Neuron (in vitro differentiated cells): Measurements from ENCODE around the gene ZSCAN5C.
"Not testable (repeated sequence)": the region's sequence is repeated elsewhere in the genome, so short reads cannot be mapped to it uniquely, and the experiment has no call there.

Experiments
- H2AFZ ChIP-seq: one replicate; pipeline ENCODE4 v1.6.1; 2013; ENCODE audit warnings: low read depth, mild to moderate bottlenecking, inconsistent platforms, low read length, moderate library complexity
- H3K27me3 ChIP-seq: one replicate; pipeline ENCODE4 v1.6.1; 2013; ENCODE audit warnings: low read length; ENCODE audit not compliant: insufficient read depth
- H3K36me3 ChIP-seq: one replicate; pipeline ENCODE4 v1.6.1; 2013; ENCODE audit warnings: low read length; ENCODE audit not compliant: insufficient read depth
- H3K4me1 ChIP-seq: one replicate; pipeline ENCODE4 v1.6.1; 2013; ENCODE audit warnings: low read length; ENCODE audit not compliant: insufficient read depth
- H3K4me3 ChIP-seq: 2 replicates; pipeline ENCODE4 v1.5.1; 2013; ENCODE audit warnings: mild to moderate bottlenecking, low read length, moderate library complexity
- H3K9me3 ChIP-seq: one replicate; pipeline ENCODE4 v1.6.1; 2013; ENCODE audit warnings: low read length

Gene ZSCAN5C

DNA sequence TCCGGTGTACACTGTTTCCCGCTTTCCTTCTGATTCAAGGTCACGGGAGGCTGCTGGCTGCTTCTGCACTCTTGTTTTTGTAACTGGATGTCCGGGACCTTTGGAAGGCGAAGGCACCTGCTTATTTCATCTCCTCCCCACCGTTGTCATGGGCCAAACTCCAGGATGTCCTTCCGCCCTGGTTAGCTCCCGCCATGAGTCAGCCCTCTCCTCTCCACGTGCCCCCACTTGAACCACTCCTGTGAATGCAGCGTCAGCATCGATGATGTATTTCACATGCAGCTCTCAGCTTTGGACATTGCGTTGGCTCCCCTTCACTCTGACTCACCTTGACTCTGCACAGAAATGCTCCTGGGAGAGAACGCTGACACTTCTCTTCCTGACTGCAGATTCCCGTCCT, 31.8 kb upstream of the ZSCAN5C start:
- H3K9me3 ChIP-seq = no peaks in the 10 kb centered on the region

DNA sequence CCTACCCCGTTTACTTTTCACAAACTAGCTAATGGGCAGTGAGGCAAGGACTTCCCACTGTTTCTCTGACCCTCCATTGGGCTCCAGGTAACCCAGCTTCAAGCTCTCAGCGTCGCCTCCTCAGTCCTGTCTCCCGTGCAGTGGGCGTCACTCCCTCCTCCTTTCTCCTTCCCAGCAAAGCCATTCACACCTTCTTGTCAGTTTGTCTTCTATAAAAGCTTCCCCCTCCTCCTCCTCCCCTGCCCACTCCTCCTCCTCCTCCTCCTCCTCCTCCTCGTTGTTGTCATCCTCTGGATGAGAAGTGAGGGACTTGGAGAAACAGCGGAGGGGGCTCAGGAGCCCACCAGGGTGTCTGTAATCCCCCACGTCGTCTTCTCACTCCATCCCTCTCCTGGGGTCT, 28.0 kb upstream of the ZSCAN5C start:
- no peaks in the 10 kb centered on the region for H3K36me3 ChIP-seq
- no peaks in the 10 kb centered on the region for H3K27me3 ChIP-seq
- H3K4me3 ChIP-seq = no peak overlapping the region
- H3K4me1 ChIP-seq = peaks cover 8% of the 10 kb centered on the region
- H2AFZ ChIP-seq = no peak overlapping the region
- H3K9me3 ChIP-seq = no peaks in the 10 kb centered on the region

More for the DNA sequence above, 31.8 kb upstream of the ZSCAN5C start:
- H2AFZ ChIP-seq = no peak overlapping the region
- no peaks in the 10 kb centered on the region for H3K36me3 ChIP-seq
- H3K4me3 ChIP-seq = no peak overlapping the region
- H3K27me3 ChIP-seq = no peaks in the 10 kb centered on the region
- H3K4me1 ChIP-seq = peaks cover 3% of the 10 kb centered on the region

DNA sequence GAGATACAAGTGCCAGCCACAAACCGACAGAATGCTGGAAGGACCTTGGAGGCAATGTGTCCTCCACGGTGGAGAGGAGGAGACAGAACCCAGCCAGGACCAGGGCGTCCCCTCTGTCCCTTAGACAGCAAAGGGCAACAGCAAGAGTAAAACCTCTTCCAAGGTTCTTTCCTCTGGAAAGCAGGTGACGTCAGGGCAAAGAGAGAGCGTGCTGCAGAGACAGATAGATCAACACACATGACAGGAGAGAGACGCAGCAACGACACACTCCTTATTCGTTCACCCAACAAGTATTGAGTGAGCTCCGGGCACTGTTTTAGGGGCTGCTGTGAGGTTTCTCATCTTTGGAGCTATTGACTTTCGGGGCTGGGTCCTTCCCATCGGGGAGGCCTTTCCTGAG, 27.5 kb upstream of the ZSCAN5C start:
- Histone ChIP-seq H3K9me3 (no peaks in the 10 kb centered on the region), H3K27me3 (no peaks in the 10 kb centered on the region), H3K36me3 (no peaks in the 10 kb centered on the region), H2AFZ (no peak overlapping the region), H3K4me1 (peaks cover 8% of the 10 kb centered on the region), H3K4me3 (no peak overlapping the region)

DNA sequence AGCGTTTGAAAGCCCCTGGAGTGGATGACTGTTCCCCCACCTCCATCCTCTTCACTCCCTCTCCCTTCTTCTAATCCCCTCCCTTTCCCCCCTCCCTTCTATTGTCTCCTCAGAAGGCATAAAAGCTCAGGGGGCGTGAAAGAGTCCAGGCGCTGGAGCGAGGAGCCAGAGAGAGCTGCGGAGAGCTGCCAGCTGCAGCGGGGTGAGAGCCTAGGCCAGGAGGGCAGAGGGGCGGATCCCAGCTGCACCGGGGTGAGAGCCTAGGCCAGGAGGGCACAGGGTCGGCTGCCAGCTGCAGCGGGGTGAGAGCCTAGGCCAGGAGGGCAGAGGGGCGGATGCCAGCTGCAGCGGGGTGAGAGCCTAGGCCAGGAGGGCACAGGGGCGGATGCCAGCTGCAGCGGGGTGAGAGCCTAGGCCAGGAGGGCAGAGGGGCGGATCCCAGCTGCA, 26.2 kb upstream of the ZSCAN5C start, which contains the start of gene GALP:
Gene GALP, plus strand, starts transcription at position 148 of the 447 bp plus-strand sequence. CDS start 1,101 bp downstream, outside the sequence.
- H3K36me3 ChIP-seq, H3K4me3 ChIP-seq, H3K4me1 ChIP-seq, H3K27me3 ChIP-seq, H3K9me3 ChIP-seq, H2AFZ ChIP-seq: not testable (repeated sequence)

DNA sequence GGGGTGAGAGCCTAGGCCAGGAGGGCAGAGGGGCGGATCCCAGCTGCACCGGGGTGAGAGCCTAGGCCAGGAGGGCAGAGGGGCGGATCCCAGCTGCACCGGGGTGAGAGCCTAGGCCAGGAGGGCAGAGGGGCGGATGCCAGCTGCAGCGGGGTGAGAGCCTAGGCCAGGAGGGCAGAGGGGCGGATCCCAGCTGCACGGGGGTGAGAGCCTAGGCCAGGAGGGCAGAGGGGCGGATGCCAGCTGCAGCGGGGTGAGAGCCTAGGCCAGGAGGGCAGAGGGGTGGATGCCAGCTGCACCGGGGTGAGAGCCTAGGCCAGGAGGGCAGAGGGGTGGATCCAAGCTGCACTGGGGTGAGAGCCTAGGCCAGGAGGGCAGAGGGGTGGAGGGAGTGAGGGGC, 25.8 kb upstream of the ZSCAN5C start:
- not testable (repeated sequence) for H3K4me1 ChIP-seq, H2AFZ ChIP-seq, H3K9me3 ChIP-seq, H3K27me3 ChIP-seq, H3K4me3 ChIP-seq, H3K36me3 ChIP-seq

DNA sequence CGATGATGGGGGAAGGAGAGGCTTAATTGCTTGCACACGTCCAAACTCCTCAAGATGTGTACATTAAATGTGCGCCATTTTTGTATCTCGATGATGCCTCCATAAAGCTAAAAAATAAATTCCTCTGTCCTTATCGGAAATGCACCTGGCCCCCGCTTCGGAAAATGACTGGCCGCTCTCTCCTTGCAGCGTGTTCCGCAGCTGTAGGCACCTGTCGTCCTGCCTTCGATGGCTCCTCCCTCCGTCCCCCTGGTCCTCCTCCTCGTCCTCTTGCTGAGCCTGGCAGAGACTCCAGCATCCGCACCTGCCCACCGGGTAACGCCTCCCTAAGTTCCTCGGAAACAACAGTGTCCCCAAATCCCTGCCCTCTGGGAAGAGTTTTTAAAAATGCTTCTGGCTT, 25.2 kb upstream of the ZSCAN5C start:
- H3K9me3 ChIP-seq = no peaks in the 10 kb centered on the region
- H3K27me3 ChIP-seq = no peaks in the 10 kb centered on the region
- no peaks in the 10 kb centered on the region for H3K36me3 ChIP-seq
- peaks cover 8% of the 10 kb centered on the region for H3K4me1 ChIP-seq
- H3K4me3 ChIP-seq = no peak overlapping the region
- no peak overlapping the region for H2AFZ ChIP-seq

DNA sequence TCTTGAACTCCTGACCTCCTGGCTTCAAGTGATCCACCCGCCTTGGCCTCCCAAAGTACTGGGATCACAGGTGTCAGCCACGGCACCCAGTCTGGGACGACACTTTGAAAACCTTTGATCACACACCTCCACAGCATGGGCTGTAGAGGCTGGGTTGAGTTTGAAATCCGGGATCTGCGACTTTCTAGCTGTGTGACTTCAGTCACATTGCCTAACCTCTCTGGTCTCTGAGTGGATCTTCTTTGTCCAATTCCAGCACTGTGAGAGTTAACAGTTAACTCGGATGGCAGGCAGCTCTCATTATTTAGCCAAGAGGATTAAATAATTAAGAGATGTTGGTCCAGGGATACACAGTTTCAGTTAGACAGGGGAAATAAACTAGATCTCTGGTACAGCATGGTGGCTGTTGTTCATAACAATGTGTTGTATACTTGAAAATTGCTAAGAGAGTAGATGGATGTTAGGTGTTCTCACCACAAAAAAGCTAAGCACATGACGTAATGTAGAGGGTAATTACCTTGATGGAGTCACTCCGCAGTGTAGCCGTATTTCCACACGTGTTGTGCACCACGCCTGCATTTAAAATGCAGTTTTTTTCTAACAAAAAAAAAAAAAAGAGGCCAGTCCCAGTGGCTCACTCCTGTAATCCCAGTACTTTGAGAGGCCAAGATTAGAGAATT, 24.4 kb upstream of the ZSCAN5C start:
- no peaks in the 10 kb centered on the region for H3K36me3 ChIP-seq

DNA sequence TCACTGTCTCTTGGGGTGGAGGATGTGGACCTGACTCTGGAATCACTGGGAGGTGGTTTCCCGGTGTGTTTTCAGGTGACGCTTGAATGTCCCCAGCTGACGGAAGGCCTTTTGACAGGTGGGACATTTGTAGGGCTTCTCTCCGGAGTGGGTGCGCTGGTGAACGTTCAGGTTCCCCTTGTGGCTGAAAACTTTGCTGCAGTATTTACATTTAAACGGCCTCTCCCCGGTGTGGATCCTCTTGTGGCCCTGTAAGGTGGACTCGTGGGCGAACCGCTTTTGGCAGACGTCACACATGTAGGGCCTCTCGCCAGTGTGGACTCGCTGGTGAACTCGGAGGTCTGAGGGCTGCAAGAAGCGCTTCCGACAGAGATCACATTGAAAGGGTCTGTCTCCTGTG, 12.3 kb upstream of the ZSCAN5C start:
- H2AFZ ChIP-seq = no peak overlapping the region
- no peak overlapping the region for H3K4me3 ChIP-seq
- no peaks in the 10 kb centered on the region for H3K36me3 ChIP-seq
- H3K9me3 ChIP-seq = no peaks in the 10 kb centered on the region
- peaks cover 3% of the 10 kb centered on the region for H3K27me3 ChIP-seq
- H3K4me1 ChIP-seq = no peaks in the 10 kb centered on the region

More for the DNA sequence above, 24.4 kb upstream of the ZSCAN5C start:
- no peak overlapping the region for H3K4me3 ChIP-seq
- peaks cover 8% of the 10 kb centered on the region for H3K4me1 ChIP-seq
- H3K27me3 ChIP-seq = no peaks in the 10 kb centered on the region
- no peak overlapping the region for H2AFZ ChIP-seq
- no peaks in the 10 kb centered on the region for H3K9me3 ChIP-seq

DNA sequence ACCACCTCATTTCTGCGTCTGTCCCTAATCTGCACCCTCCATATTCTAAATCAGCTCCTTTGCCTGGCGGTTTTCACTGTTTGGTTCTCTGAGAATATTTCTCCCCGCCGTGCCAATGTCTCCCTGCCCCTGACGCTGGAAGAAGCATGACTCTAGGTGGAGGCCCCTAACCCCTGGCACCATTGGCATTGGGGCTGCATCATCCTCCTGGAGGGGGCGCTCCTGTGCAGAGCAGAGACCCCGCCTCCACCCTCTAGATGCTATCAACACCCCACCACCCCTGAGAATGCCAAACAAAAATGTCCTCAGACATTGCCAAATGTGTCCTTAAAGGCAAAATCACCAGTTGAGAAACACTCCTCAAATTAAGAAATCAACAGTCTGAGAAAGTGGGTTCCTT, 11.0 kb upstream of the ZSCAN5C start:
- Histone ChIP-seq H3K36me3 (no peaks in the 10 kb centered on the region), H3K9me3 (no peaks in the 10 kb centered on the region), H3K27me3 (peaks cover 3% of the 10 kb centered on the region), H3K4me3 (no peak overlapping the region), H3K4me1 (no peaks in the 10 kb centered on the region), H2AFZ (no peak overlapping the region)

DNA sequence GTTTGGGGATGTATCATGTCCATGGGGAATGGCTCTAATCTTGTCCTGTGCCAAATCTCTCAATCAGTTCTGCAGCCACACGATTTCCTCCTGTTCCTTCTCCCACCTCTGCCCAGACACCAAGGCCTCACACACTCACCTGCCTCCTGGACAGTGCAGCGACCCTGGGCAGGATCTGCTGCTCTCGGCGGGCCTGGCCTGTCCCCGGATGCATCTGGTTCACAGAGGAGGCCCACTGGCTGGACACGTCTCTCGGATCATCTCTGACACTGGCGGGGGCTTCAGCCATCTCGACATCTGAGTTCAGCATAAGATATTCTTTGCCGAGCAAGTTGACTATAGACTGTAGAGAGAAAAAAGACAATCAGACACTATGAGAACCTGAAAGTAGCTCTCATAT, 10.4 kb upstream of the ZSCAN5C start:
- H3K27me3 ChIP-seq = peaks cover 3% of the 10 kb centered on the region
- H3K36me3 ChIP-seq = no peaks in the 10 kb centered on the region
- no peaks in the 10 kb centered on the region for H3K9me3 ChIP-seq
- H3K4me1 ChIP-seq = no peaks in the 10 kb centered on the region
- no peak overlapping the region for H3K4me3 ChIP-seq
- no peak overlapping the region for H2AFZ ChIP-seq

DNA sequence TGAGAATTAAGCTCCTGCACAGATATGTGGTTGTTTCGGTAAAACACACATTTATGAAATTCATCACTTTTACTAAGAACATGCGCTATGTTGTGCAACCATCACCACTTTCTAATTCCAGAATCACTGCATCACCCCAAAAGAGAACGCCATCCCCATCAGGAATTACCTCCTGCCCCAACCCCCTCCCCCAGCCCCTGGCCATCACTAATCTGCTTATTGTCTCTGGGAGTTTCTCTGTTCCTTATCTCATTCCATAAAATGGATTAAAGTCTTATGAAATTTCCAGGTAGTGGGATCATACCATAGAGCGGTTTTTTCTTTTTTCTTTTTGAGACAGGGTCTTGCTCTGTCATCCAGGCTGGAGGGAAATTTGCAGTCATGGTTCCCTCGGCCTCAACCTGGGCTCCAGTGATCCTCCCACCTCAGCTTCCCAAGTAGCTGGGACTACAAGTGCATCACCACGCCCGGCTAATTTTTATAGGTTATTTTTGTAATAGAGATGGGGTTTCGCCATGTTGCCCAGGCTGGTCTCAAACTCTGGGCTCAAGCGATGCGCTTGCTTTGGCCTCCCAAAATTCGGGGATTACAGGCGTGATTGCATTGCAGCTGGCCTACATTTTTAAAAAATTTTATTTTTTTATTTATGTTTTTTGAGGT, 8.0 kb upstream of the ZSCAN5C start:
- no peak overlapping the region for H2AFZ ChIP-seq
- H3K36me3 ChIP-seq = no peaks in the 10 kb centered on the region
- peaks cover 3% of the 10 kb centered on the region for H3K27me3 ChIP-seq
- no peaks in the 10 kb centered on the region for H3K9me3 ChIP-seq
- H3K4me1 ChIP-seq = no peaks in the 10 kb centered on the region
- H3K4me3 ChIP-seq = no peak overlapping the region

DNA sequence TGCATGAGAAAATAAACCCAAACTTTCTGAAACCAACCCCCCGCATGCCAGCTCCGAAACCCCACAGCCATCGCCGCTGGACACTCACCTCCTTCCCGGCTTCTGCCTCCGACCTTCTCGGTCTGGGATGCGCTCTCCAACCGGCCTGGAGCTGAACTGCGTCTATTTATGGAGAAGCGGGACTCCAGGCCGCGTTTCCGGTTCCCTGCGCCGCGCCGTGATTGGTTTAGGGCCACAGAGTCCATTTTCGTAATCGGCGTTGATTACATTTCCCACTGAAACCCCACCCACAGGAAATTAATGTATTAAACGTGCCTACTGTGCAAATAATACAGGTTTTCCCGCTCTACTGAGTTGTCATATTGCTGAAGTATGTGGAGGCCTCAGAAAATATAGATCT, 4.4 kb upstream of the ZSCAN5C start, which contains the start of gene ZSCAN5B:
Gene ZSCAN5B, minus strand, starts transcription at position 138 of the 400 bp plus-strand sequence. CDS start 4,731 bp downstream, outside the sequence.
- not testable (repeated sequence) for H3K4me3 ChIP-seq, H2AFZ ChIP-seq, H3K27me3 ChIP-seq, H3K9me3 ChIP-seq, H3K36me3 ChIP-seq, H3K4me1 ChIP-seq

DNA sequence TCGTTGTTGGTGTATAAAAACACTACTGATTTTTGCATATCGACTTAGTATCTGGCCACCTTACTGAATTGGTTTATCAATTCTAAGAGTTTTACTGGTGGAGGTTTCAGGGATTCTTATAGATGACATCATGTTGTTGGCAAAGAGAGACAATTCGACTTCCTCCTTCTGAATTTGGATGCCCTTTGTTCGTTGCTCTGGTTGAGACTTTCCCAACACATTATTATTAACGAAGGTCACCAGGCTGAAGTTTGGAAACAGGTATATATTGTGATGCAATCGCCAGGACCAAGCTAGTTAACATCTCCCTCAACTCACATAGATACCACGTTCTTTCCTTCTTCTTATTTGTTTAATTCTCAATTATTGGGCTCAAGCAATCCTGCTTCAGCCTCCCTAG, 2.4 kb upstream of the ZSCAN5C start:
- no peaks in the 10 kb centered on the region for H3K9me3 ChIP-seq
- no peaks in the 10 kb centered on the region for H3K4me1 ChIP-seq

More for the DNA sequence above, 2.4 kb upstream of the ZSCAN5C start:
- no peak overlapping the region for H2AFZ ChIP-seq
- no peaks in the 10 kb centered on the region for H3K36me3 ChIP-seq
- H3K4me3 ChIP-seq = no peak overlapping the region
- H3K27me3 ChIP-seq = no peaks in the 10 kb centered on the region
